Thymus (tissue), 11 donors: ENCODE data around the gene TMEM120B. TPM values are rescaled to one million over a fixed set of nuclear protein-coding genes. Genes with fewer than 3 reads are reported as not detected.

Experiments
- DNase-seq, 9 donors: peaks; one replicate each; pipeline ENCODE4 v3.0.0-alpha.2; 2013; ENCODE audit warnings: low spot score in 9 of 9, low read depth in 6 of 9, missing footprints in 1 of 9
- H3K27ac ChIP-seq, 2 donors: one replicate each; pipeline ENCODE4 v1.5.1; 2013; ENCODE audit warnings: control low read depth in 1 of 2, low read depth in 1 of 2, low read length in 1 of 2, mild to moderate bottlenecking in 1 of 2, moderate library complexity in 1 of 2
- H3K27me3 ChIP-seq, 2 donors: one replicate each; pipeline ENCODE4 v1.5.1; 2013; ENCODE audit warnings: low read length in 1 of 2; ENCODE audit not compliant: control insufficient read depth in 2 of 2, insufficient read depth in 1 of 2
- H3K36me3 ChIP-seq, 2 donors: one replicate each; pipeline ENCODE4 v1.5.1; 2013; ENCODE audit warnings: low read length in 1 of 2, mild to moderate bottlenecking in 1 of 2, moderate library complexity in 1 of 2; ENCODE audit not compliant: control insufficient read depth in 2 of 2, insufficient read depth in 2 of 2
- H3K4me1 ChIP-seq, 2 donors: one replicate each; pipeline ENCODE4 v1.5.1; 2013; ENCODE audit warnings: low read length in 2 of 2; ENCODE audit not compliant: control insufficient read depth in 2 of 2, insufficient read depth in 2 of 2
- H3K4me3 ChIP-seq, 2 donors: one replicate each; pipeline ENCODE4 v1.5.1; 2013; ENCODE audit warnings: low read length in 2 of 2, control low read depth in 1 of 2, mild to moderate bottlenecking in 1 of 2
- H3K9me3 ChIP-seq, 2 donors: one replicate each; pipeline ENCODE4 v1.5.1; 2013; ENCODE audit warnings: low read length in 1 of 2, mild to moderate bottlenecking in 1 of 2; ENCODE audit not compliant: control insufficient read depth in 2 of 2, insufficient read depth in 1 of 2
- WGBS: extraction: QIAGEN DNeasy Blood & Tissue Kit; methylation state at CpG from one replicate; pipeline ENCODE4 v1.1.7; 2013; 5-methylcytosine and 5-hydroxymethylcytosine counted together
- polyA plus RNA-seq: library from polyadenylated mRNA; stranded (reverse); fragments of 200-250 nt; gene quantifications from one replicate; pipeline ENCODE4 v1.2.3, GENCODE V29; 2013
- total RNA-seq: library from RNA; stranded (reverse); fragments of 120-200 nt; gene quantifications from one replicate; pipeline ENCODE4 v1.2.4, GENCODE V29; 2013
- donor health status: healthy.

TMEM120B gene
- total and polyA plus RNA-seq, 2 donors = 2.4 to 7.7 TPM

DNA sequence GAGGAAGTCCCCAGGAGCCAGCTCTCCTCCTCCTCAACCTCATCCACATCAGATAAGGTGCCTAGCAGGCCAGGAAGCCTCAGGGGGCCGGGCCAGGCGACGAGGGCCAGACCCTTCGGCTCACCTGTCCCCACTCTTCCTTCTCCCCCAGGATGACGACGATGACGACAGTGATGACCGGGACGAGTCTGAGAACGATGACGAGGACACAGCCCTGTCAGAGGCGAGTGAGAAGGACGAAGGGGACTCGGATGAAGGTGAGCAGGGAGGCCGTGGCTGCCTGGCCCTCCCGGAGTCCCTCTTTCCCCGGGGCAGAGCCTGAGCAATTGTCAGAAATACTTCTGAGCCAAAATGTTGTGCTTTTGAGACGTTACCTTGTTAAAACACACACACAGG, 105.1 kb downstream of the TMEM120B start:
- H3K36me3 ChIP-seq = peaks cover 76 to 88% of the 10 kb centered on the region in 2 donors
- 97% methylated on average over 18 of the region's 18 CpGs for WGBS
- H3K27me3 ChIP-seq = no peaks in the 10 kb centered on the region
- H3K27ac ChIP-seq = no peak overlapping the region
- DNase-seq = no peak
- no peak overlapping the region for H3K4me3 ChIP-seq
- peaks cover 29 to 40% of the 10 kb centered on the region in 2 donors for H3K4me1 ChIP-seq
- H3K9me3 ChIP-seq = no peaks in the 10 kb centered on the region

DNA sequence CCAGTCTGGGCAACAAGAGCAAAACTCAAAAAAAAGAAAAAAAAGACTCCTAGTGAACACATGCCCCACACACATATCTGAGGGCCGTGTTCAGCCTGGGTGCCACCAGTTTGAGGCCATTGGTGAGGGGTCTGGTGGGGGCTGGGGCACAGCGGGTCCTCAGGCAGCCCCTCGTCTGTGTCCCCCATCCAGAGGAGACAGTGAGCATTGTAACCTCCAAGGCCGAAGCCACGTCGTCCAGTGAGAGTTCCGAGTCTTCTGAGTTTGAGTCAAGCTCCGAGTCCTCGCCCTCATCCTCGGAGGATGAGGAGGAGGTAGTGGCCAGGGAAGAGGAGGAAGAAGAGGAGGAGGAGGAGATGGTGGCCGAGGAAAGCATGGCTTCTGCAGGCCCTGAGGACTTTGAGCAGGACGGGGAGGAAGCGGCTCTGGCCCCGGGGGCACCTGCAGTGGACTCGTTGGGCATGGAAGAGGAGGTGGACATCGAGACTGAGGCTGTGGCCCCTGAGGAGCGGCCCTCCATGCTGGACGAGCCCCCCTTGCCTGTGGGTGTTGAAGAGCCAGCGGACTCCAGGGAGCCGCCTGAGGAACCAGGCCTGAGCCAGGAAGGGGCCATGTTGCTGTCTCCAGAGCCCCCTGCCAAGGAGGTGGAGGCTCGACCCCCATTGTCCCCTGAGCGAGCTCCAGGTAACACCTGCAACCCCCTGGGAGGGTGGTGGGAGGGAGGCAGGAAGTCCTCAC, 106.8 kb downstream of the TMEM120B start:
- Histone ChIP-seq H3K36me3 (peaks cover 83 to 87% of the 10 kb centered on the region in 2 donors), H3K27ac (no peak overlapping the region), H3K4me3 (no peak overlapping the region), H3K4me1 (peaks cover 15 to 24% of the 10 kb centered on the region in 2 donors), H3K27me3 (no peaks in the 10 kb centered on the region), H3K9me3 (no peaks in the 10 kb centered on the region)
- WGBS = 97% methylated on average over 22 of the region's 22 CpGs
- DNase-seq = no peak

DNA sequence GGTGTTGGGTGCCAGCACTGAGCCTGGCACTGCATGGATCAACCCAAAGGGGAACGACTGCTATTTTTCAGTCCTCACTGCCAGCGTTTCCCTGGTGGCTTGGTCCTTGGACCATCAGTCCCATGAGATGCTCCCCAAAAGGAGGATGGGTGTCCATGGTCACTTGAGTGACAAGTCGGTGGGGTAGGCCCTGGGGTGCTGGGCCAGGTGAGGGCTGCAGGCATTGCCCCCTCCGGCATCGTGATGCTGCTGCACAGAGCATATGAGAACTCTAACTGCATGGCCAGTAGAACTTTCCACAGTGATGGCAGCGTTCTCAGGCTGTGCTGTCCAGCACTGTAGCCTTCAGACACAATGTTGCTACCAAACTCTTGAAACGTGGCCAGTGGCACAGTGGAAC, 107.5 kb downstream of the TMEM120B start:
- DNase-seq = no peak
- Histone ChIP-seq H3K27me3 (no peaks in the 10 kb centered on the region), H3K36me3 (peaks cover 80 to 87% of the 10 kb centered on the region in 2 donors), H3K27ac (no peak overlapping the region), H3K9me3 (no peaks in the 10 kb centered on the region), H3K4me3 (no peak overlapping the region), H3K4me1 (peaks cover 8 to 17% of the 10 kb centered on the region in 2 donors)
- 90% methylated on average over 7 of the region's 7 CpGs for WGBS

DNA sequence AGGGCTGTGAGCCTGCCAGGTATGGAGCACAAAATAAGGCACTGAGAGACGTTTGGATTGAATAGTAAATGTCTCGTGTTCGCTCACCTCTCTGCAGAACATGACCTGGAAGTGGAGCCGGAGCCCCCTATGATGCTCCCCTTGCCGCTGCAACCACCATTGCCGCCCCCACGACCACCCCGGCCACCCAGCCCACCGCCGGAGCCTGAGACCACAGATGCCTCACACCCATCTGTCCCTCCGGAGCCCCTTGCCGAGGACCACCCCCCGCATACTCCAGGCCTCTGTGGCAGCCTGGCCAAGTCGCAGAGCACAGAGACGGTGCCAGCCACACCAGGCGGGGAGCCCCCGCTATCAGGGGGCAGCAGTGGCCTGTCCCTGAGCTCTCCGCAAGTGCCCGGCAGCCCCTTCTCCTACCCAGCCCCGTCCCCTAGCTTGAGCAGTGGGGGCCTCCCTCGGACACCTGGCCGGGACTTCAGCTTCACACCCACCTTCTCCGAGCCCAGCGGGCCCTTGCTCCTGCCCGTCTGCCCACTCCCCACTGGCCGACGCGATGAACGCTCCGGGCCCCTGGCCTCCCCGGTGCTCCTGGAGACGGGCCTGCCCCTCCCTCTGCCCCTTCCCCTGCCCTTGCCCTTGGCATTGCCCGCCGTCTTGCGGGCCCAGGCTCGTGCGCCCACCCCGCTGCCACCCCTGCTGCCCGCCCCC, 110.0 kb downstream of the TMEM120B start:
- no peaks in the 10 kb centered on the region for H3K9me3 ChIP-seq
- H3K27me3 ChIP-seq = no peaks in the 10 kb centered on the region
- WGBS = 97% methylated on average over 39 of the region's 39 CpGs
- H3K36me3 ChIP-seq = peaks cover 85 to 87% of the 10 kb centered on the region in 2 donors
- DNase-seq = no peak
- H3K4me1 ChIP-seq = no peaks in the 10 kb centered on the region
- H3K4me3 ChIP-seq = no peak overlapping the region
- H3K27ac ChIP-seq = no peak overlapping the region

DNA sequence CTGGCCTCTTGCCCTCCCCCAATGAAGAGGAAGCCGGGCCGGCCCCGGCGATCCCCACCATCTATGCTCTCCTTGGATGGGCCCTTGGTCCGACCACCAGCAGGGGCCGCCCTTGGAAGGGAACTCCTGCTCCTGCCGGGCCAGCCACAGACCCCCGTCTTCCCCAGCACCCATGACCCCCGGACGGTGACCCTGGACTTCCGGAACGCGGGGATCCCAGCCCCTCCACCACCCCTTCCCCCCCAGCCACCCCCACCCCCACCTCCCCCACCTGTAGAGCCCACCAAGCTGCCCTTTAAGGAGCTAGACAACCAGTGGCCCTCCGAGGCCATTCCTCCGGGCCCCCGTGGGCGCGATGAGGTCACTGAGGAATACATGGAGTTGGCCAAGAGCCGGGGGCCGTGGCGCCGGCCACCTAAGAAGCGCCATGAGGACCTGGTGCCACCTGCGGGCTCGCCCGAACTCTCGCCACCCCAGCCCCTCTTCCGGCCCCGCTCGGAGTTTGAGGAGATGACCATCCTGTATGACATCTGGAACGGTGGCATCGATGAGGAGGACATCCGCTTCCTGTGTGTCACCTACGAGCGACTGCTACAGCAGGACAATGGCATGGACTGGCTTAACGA, 110.7 kb downstream of the TMEM120B start:
- DNase-seq = no peak
- Histone ChIP-seq H3K36me3 (peaks cover 85 to 87% of the 10 kb centered on the region in 2 donors), H3K27me3 (no peaks in the 10 kb centered on the region), H3K9me3 (no peaks in the 10 kb centered on the region), H3K27ac (no peak overlapping the region), H3K4me1 (no peaks in the 10 kb centered on the region), H3K4me3 (no peak overlapping the region)
- WGBS = 98% methylated on average over 36 of the region's 36 CpGs

DNA sequence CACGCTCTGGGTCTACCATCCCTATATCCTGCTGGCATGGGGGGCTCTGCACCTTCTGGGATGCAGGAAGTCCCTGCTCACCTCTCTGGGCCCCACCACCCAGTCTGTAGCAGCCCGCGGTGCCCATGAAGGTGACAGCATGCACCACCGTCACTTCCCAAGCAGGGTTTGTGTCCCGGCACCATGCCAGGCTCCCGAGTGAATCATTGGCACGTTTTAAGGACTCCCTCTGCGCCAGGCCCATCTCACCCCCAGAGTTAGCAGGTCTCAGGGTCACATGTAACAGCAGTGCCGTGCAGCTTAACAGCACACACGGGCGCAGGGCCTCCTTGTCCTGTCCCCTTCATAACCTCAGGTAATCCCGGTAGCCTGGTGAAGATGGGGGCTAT, 111.2 kb downstream of the TMEM120B start:
- Histone ChIP-seq H3K27ac (no peak overlapping the region), H3K9me3 (no peaks in the 10 kb centered on the region), H3K4me1 (no peaks in the 10 kb centered on the region), H3K4me3 (no peak overlapping the region), H3K27me3 (no peaks in the 10 kb centered on the region), H3K36me3 (peaks cover 90 to 91% of the 10 kb centered on the region in 2 donors)
- 89% methylated on average over 12 of the region's 12 CpGs for WGBS
- DNase-seq = no peak

DNA sequence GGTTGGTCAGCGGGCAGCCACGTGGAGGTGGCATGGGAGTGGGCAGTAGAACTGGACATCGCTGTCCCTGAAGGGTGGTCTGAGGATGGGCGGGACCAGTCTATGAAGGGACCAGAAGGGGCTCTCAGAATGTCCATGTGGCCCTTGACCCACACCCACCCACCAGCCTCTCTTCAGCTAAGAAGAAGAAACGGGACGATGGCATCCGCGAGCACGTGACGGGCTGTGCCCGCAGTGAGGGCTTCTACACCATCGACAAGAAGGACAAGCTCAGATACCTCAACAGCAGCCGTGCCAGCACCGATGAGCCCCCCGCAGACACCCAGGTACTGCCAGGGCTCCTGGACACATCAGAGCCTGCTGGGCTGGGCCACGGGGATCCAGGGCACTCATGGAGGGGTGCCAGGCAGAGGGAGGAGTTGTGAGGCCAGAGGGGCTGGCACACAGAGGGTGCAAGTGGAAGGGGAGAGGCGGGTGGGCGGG, 112.5 kb downstream of the TMEM120B start:
- no peak for DNase-seq
- no peaks in the 10 kb centered on the region for H3K4me1 ChIP-seq

DNA sequence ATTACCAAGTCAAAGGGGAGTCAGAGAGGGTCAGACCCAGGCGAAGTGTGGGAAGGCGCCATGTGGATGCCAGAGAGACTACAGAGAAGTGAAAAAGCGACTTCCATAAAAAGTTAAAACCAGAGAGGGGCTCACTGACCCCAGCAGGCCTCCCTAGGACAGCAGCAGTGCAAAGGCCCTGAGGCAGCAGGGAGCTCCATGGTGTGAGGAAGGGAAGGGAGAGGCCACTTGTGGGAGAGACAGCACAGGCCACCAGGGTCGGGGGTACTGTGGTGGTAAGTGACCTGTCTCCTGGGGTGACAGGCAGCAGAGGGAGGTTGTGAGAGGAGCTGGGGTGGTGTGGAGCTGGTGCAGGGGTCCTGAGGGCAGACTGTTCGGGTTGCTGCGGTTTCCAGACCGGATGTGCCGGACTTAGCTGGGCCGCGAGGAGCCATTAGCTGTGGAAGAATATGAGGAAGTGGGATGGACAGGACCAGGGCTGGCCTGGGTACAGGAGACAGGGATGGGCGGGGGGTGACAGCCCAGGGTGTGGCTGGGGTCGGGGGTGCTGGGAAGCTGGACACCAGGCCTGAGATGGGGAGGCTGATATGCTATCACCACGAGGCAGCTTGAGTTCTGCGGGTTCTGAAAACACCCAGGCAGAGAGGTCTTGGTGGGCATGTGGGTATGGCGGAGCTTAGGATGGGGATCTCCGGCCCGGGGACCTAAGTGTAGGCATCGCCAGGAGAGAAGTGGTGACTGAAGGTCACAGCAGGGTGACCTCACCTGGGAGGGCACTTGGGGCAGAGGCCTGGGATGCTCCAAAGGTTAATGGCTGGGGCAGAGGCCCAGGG, 114.0 kb downstream of the TMEM120B start:
- H3K36me3 ChIP-seq = peaks cover 88 to 94% of the 10 kb centered on the region in 2 donors
- no peak overlapping the region for H3K4me3 ChIP-seq
- peaks cover 0 to 4% of the 10 kb centered on the region in 2 donors for H3K9me3 ChIP-seq
- no peaks in the 10 kb centered on the region for H3K4me1 ChIP-seq
- H3K27ac ChIP-seq = no peak overlapping the region
- no peak for DNase-seq
- WGBS = 92% methylated on average over 18 of the region's 18 CpGs
- no peaks in the 10 kb centered on the region for H3K27me3 ChIP-seq

More for the DNA sequence above, 112.5 kb downstream of the TMEM120B start:
- 97% methylated on average over 18 of the region's 18 CpGs for WGBS
- peaks cover 92 to 93% of the 10 kb centered on the region in 2 donors for H3K36me3 ChIP-seq
- H3K27me3 ChIP-seq = no peaks in the 10 kb centered on the region
- H3K9me3 ChIP-seq = no peaks in the 10 kb centered on the region
- no peak overlapping the region for H3K27ac ChIP-seq
- H3K4me3 ChIP-seq = no peak overlapping the region
